UCSD-AML1 (cell line): Measurements from ENCODE around the gene MRNIP.

Experiments used
- DNase-seq: peaks from one replicate; lab custom pipeline; 2025; ENCODE audit not compliant: unreplicated experiment; lab: John Stamatoyannopoulos, UW

The MRNIP gene

GRCh38 chr5:179889885-179890284 is 31.3 kb upstream of the MRNIP start:
- DNase-seq: no peak

- DNase-seq: no peak
Observed at GRCh38 chr5:179887802-179888201, 29.2 kb upstream of the MRNIP start.

DNA sequence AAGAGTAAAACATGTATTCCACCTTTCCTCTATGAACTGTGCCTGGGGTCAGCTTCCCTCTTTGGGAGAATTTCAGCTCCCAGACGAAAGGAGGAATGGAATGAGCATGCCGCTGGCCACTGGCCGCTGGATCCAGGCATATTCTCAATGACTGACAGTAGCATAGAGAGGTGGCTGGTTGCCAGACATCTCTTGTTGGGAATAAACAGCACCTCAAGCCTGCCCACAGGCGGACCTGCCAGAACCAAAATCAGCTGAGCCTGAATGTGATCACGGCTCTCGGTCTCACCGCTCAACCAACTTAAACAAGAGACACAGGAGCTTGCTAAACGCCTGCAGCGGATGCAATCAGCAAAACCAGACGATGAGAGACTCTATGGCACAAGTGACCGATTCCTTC is 28.5 kb upstream of the MRNIP start:
- no peak for DNase-seq

- DNase-seq: no peak
Observed at GRCh38 chr5:179886190-179886911, 27.7 kb upstream of the MRNIP start.

GRCh38 chr5:179885491-179886090 is 27.0 kb upstream of the MRNIP start:
- no peak for DNase-seq

- no peak for DNase-seq
Observed at GRCh38 chr5:179883163-179883562, 24.5 kb upstream of the MRNIP start.

DNA sequence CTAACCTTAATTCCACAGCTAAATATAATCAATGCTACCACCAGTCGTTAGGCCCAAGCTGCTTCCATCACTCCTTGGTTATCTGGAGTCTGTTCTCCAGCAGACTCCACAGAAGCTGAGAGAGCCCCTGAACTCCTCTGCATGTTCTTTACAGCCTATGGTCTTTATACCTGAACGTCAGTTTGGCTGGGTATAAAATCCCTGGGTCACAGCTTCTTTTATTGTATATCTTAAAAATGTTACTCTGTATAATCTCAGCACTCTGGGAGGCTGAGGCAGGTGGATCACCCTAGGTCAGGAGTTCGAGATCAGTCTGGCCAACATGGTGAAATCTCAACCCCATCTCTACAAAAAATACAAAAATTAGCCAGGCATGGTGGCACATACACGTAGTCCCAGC is 23.7 kb upstream of the MRNIP start:
- DNase-seq: no peak

DNA sequence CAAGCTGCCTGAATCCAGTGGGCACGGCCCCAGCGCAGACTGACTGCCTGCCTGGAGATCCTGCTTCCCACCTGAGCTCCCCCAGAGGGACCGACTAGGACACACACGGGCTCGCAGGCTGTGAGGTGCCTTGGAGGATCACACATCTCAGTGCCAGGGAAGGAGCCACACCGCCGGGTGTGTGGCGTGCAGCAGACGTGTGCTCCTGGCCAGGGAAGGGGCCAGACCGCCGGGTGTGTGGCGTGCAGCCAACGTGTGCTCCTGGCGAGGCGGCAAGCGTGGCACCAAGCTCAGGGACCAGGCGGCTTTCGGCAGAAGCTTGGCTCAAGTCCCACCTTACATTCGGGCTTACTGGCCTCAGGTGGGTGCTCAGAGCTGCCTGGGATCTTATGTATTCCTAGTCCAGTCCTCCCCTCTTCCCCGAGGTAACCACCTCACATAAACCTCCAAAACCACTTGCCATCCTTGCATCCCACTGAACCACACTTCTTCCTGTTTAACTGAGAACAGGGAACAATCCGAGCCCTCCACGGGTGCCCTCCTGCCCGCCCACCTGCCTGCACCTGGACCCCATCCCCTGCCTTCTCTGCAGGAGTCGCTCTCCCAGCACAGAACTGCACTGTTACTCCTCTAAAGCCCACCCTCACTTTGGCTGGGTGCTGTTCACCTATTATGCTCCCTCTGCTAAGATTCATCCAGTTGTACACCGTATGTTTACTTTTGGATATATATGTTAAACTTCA is 22.4 kb upstream of the MRNIP start:
- DNase-seq: no peak

DNA sequence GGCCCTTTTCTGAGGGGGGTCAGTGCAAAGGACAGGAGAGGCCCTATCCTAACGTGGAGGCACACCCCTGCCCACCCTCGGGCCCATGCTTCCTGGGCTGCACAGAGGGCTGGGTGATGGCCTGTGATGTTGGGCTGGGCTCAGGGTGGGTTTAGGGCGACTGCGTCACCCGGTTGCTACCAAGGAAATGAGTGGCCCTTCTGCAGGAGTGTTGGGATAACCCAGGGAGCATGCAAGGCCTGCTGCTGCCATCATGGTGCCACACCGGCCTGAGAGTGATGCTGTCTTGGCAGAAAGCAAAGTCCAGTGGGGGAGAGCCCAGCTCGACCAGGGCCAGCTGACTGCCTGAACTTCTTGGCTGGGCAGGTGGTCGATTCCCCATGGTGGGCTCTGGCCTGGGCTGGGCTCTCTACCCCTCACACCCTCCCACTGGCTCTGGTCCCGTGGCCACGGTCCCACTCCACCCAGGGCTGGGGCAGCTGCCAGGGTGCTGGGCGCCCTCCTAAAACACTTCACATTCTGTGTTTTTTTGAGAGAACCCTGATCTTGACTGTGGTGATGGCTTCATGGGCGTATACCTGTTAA is 21.5 kb upstream of the MRNIP start:
- DNase-seq: no peak

- DNase-seq: no peak
Observed at GRCh38 chr5:179879690-179880010, 21.0 kb upstream of the MRNIP start.

GRCh38 chr5:179879003-179879689 is 20.5 kb upstream of the MRNIP start:
- DNase-seq: no peak

GRCh38 chr5:179878222-179879002 is 19.8 kb upstream of the MRNIP start:
- no peak for DNase-seq

GRCh38 chr5:179876610-179876952 is 18.0 kb upstream of the MRNIP start:
- DNase-seq: no peak

GRCh38 chr5:179875741-179876609 is 17.4 kb upstream of the MRNIP start:
- DNase-seq: no peak

- no peak for DNase-seq
Observed at GRCh38 chr5:179874536-179875292, 16.1 kb upstream of the MRNIP start.

DNA sequence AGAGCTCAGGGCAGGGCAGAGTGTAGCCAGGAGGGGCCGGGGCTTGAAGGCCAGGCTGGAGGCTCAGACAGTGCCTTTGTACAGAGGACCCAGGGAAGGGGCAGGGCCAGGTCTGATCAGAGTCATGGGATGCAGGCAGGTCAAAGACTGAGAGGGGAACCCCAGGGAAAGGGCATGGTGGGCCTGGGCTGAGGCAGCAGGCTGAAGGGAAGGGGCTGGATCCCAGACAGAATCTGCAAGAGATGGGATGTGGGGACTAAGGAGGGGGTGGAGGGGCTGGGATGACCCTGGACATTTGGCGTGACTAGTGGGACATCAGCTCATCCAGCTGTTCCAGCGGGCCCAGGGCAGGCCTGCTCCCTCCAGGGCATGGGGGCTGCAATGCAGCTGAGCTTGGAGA is 15.5 kb upstream of the MRNIP start:
- DNase-seq: no peak

DNA sequence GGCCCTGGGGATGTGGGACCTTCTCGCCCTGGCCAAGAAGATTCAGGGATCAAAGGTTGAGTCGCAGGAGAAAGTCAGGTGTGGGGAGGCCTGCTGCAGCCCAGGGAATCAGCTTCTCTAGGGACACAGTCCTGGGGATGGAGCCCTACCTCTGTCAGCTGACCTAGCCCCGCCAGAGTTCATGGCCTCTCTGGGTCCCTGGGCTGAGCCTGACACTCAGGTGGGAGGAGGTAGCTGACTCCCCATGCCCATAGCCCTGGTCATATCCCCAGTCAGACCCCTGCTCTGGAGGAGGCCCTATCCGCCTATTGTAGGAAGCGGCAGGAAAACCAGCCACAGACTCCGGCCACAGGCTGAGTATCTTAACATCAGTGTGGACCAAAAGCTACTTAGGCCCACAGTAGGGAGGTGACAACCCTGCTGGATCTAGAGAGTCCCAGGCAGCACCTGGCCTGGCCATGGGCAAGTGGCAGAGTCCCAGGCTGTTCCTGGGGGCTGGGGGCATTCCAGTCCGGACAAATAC is 15.0 kb upstream of the MRNIP start:
- no peak for DNase-seq

DNA sequence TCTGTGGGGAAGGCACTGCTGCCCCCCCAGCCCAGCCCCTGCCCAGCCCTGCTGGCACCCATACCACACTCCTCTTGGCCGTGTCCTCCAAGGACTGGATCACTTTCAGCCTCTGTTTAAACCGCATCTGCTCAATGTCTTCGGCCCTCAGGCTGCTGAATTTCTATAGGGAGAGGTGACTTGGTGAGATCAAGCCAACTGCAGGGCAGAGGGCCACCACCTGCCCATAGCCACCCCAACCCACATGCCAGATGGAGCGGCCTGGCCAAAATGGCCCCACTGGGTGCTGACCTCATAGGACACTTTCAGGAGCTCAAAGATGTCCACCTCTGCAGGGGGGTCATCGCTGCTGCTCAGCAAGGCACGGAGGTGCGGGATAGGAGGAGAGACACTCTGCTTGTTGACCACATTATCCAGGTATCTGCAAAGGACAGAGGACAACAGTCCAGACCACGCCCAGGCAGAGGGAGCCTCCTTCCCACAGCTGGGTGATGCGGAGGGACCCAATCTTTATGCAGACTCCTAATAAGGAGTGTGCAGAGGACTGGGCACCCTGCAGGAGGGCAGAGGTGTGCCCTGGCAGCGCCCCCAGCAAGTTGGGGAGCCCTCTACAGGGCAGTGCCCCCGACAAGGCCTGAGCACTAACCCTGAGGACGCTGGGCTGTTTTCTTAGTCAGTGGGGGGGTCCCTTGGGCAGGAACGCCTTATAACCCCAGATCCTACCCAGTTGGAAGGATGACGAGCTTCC is 14.4 kb upstream of the MRNIP start:
- no peak for DNase-seq
